Measurements from ENCODE around the gene SUCLG1. TPM values are rescaled to one million over a fixed set of nuclear protein-coding genes. Genes with fewer than 3 reads are reported as not detected.

SUCLG1 gene
- total RNA-seq, 4 donors from 2014 or later = 32.5 to 64.1 (median 54.1) TPM

DNA sequence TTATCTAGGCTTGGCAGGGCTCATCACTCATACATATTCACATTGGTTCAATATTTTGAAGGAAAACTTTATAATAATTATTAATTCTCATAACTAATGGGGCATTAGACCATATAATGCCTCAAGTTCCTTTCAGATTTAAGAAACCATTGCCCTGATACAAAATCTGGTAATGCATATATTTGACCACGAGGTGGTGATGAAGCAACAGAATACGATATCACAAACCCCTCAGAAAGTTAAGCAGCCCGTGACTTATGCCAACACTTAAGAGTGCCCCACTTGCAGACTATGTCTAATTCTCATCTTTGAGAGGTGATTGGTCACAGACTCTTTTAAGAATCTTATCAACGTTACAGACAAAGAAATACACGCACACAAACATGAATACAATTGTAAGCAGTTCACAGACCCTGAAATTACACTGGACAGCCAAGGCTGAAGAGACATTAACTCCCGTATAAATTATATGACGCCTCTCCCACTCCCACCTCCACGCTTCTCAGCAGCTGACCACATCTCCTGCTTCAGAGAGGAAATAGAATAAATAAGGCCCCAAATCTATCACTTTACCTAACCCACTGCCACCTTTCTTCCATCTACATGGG is 36.6 kb upstream of the SUCLG1 start:
- peak in 1 of 2 donors; percentile 30 for DNase-seq
- H3K36me3 ChIP-seq = no peaks in the 10 kb centered on the region

GRCh38 chr2:84494070-84494469 is 35.0 kb upstream of the SUCLG1 start:
- H3K27me3 ChIP-seq = no peaks in the 10 kb centered on the region

More for the DNA sequence above, 36.6 kb upstream of the SUCLG1 start:
- H3K9me3 ChIP-seq = no peaks in the 10 kb centered on the region
- intact Hi-C loops (cut with DNase I; ENCODE audit: low total_unique reads) = no loop called here
- no peak overlapping the region for H3K4me3 ChIP-seq
- H3K4me1 ChIP-seq = no peaks in the 10 kb centered on the region
- H3K27ac ChIP-seq = no peak overlapping the region
- TF ChIP-seq POLR2A (IDR thresholded peaks at IDR 0.05) (no peak), CTCF (IDR thresholded peaks at IDR 0.05) (peak; percentile 61 to 74 (median 66))
- no peaks in the 10 kb centered on the region for H3K27me3 ChIP-seq

DNA sequence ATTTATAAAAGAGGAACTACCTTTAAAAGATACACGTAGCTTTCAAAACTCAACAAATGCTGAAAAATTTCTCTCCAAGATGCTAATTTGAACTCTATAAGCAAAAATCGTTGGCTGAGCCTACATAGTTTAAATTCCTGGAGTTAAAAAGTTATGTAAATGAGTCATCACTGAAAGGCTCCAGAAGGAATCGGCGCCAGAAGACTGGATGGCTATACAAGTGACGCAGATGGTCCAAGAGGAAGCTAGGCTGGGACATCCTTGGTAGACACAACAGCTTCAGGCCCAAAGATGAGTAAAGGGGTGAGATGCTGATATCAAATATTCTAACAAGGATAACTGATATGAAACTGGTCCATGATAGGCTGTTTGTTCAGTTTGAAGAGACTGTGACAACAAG is 34.4 kb upstream of the SUCLG1 start:
- Histone ChIP-seq H3K4me1 (no peaks in the 10 kb centered on the region), H3K36me3 (no peaks in the 10 kb centered on the region), H3K27ac (no peak overlapping the region), H3K9me3 (no peaks in the 10 kb centered on the region), H3K27me3 (no peaks in the 10 kb centered on the region), H3K4me3 (no peak overlapping the region)
- DNase-seq = no peak
- intact Hi-C loops (cut with DNase I; ENCODE audit: low total_unique reads) = no loop called here
- TF ChIP-seq POLR2A (IDR thresholded peaks at IDR 0.05) (no peak), CTCF (IDR thresholded peaks at IDR 0.05) (no peak)

More at GRCh38 chr2:84494070-84494469, 35.0 kb upstream of the SUCLG1 start:
- no peak for DNase-seq
- intact Hi-C loops (cut with DNase I; ENCODE audit: low total_unique reads) = no loop called here
- H3K9me3 ChIP-seq = no peaks in the 10 kb centered on the region
- TF ChIP-seq CTCF (IDR thresholded peaks at IDR 0.05) = no peak
- TF ChIP-seq POLR2A (IDR thresholded peaks at IDR 0.05) = no peak
- no peak overlapping the region for H3K4me3 ChIP-seq
- no peaks in the 10 kb centered on the region for H3K4me1 ChIP-seq
- no peak overlapping the region for H3K27ac ChIP-seq
- no peaks in the 10 kb centered on the region for H3K36me3 ChIP-seq

DNA sequence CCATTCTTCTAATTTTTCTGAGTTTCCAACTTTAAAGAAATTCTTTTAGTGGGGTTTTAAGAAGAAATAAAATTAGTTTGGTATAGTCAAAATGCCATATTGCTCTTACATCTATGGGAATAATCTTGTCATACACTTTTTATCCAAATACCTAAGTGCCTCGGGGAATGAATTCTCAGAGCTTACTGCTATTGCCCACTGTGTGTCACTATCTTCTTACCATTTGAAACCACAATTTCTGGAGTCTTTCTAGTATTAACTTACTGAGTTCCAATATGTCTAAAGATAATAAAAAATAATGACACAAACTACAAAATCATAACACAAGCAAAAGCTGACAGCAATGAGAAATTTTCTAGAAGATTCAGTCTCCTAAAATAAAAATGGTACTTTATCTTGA is 33.5 kb upstream of the SUCLG1 start:
- H3K27ac ChIP-seq = no peak overlapping the region
- intact Hi-C loops (cut with DNase I; ENCODE audit: low total_unique reads) = no loop called here
- TF ChIP-seq POLR2A (IDR thresholded peaks at IDR 0.05) = no peak
- no peak for TF ChIP-seq CTCF (IDR thresholded peaks at IDR 0.05)

GRCh38 chr2:84491741-84492140 is 32.7 kb upstream of the SUCLG1 start:
- Histone ChIP-seq H3K27ac (no peak overlapping the region), H3K9me3 (no peaks in the 10 kb centered on the region), H3K27me3 (no peaks in the 10 kb centered on the region), H3K36me3 (no peaks in the 10 kb centered on the region), H3K4me3 (no peak overlapping the region), H3K4me1 (no peaks in the 10 kb centered on the region)
- TF ChIP-seq CTCF (IDR thresholded peaks at IDR 0.05) = no peak
- TF ChIP-seq POLR2A (IDR thresholded peaks at IDR 0.05) = no peak
- no peak for DNase-seq
- intact Hi-C loops (cut with DNase I; ENCODE audit: low total_unique reads) = no loop called here

More for the DNA sequence above, 33.5 kb upstream of the SUCLG1 start:
- no peaks in the 10 kb centered on the region for H3K4me1 ChIP-seq
- no peak overlapping the region for H3K4me3 ChIP-seq
- H3K9me3 ChIP-seq = no peaks in the 10 kb centered on the region
- H3K36me3 ChIP-seq = no peaks in the 10 kb centered on the region
- H3K27me3 ChIP-seq = no peaks in the 10 kb centered on the region
- DNase-seq = no peak
